ENCODE data around the gene PLEKHM2.

Gene PLEKHM2

GRCh38 chr1:15724949-15725880 lies 41.1 kb downstream of the PLEKHM2 start:
- no peak for DNase-seq (ENCODE audit: low read depth)

- DNase-seq (ENCODE audit: low read depth), result no peak
These were observed 42.4 kb downstream of the PLEKHM2 start for GRCh38 chr1:15726508-15726907.

- no peak for DNase-seq (ENCODE audit: low read depth)
These were observed 42.9 kb downstream of the PLEKHM2 start for GRCh38 chr1:15727021-15727420.

GRCh38 chr1:15727424-15727823 lies 43.3 kb downstream of the PLEKHM2 start:
- no peak for DNase-seq (ENCODE audit: low read depth)

GRCh38 chr1:15727866-15728534 lies 43.9 kb downstream of the PLEKHM2 start:
- DNase-seq (ENCODE audit: low read depth), result no peak

GRCh38 chr1:15728937-15729657 lies 45.0 kb downstream of the PLEKHM2 start:
- no peak for DNase-seq (ENCODE audit: low read depth)

- DNase-seq (ENCODE audit: low read depth), result no peak
These were observed 46.3 kb downstream of the PLEKHM2 start for GRCh38 chr1:15730423-15730822.

GRCh38 chr1:15730936-15731335 lies 46.8 kb downstream of the PLEKHM2 start:
- DNase-seq (ENCODE audit: low read depth), result no peak

GRCh38 chr1:15731735-15732685 lies 47.9 kb downstream of the PLEKHM2 start:
- DNase-seq (ENCODE audit: low read depth), result no peak

GRCh38 chr1:15732686-15733081 lies 48.6 kb downstream of the PLEKHM2 start:
- DNase-seq (ENCODE audit: low read depth), result no peak

GRCh38 chr1:15733218-15733725 lies 49.2 kb downstream of the PLEKHM2 start:
- DNase-seq (ENCODE audit: low read depth), result no peak

- no peak for DNase-seq (ENCODE audit: low read depth)
These were observed 49.7 kb downstream of the PLEKHM2 start for GRCh38 chr1:15733726-15734226.

GRCh38 chr1:15734296-15734695 lies 50.2 kb downstream of the PLEKHM2 start:
- DNase-seq (ENCODE audit: low read depth), result no peak

- DNase-seq (ENCODE audit: low read depth), result no peak
These were observed 50.8 kb downstream of the PLEKHM2 start for GRCh38 chr1:15734901-15735300.

GRCh38 chr1:15735304-15736037 lies 51.4 kb downstream of the PLEKHM2 start:
- DNase-seq (ENCODE audit: low read depth), result no peak

GRCh38 chr1:15736038-15736891 lies 52.1 kb downstream of the PLEKHM2 start, which contains the start of gene SLC25A34:
TSS of gene SLC25A34 (plus strand) at chr1:15736258. CDS start at chr1:15736486, 228 bp downstream.
- DNase-seq (ENCODE audit: low read depth), result no peak

- no peak for DNase-seq (ENCODE audit: low read depth)
These were observed 52.8 kb downstream of the PLEKHM2 start for GRCh38 chr1:15736892-15737261.

GRCh38 chr1:15737324-15738319 lies 53.5 kb downstream of the PLEKHM2 start:
- DNase-seq (ENCODE audit: low read depth), result no peak
